Endothelial cell (in vitro differentiated cells): ENCODE data around the gene ACP4. TPM values are rescaled to one million over a fixed set of nuclear protein-coding genes. Genes with fewer than 3 reads are reported as not detected.

Experiments used
- DNase-seq: peaks from one replicate; pipeline ENCODE4 v3.0.0; 2021; ENCODE audit warnings: low spot score
- H3K27ac Mint-ChIP-seq: one replicate; pipeline ENCODE4 v1.8.0; 2021; ENCODE audit warnings: mixed read lengths, inconsistent platforms; ENCODE audit not compliant: unreplicated experiment
- H3K27me3 Mint-ChIP-seq: one replicate; pipeline ENCODE4 v1.8.0; 2021; ENCODE audit warnings: mild to moderate bottlenecking, moderate library complexity, mixed read lengths, inconsistent platforms; ENCODE audit not compliant: unreplicated experiment
- H3K36me3 Mint-ChIP-seq: one replicate; pipeline ENCODE4 v1.8.0; 2021; ENCODE audit warnings: mild to moderate bottlenecking, low read depth, mixed read lengths, inconsistent platforms; ENCODE audit not compliant: unreplicated experiment
- H3K4me1 Mint-ChIP-seq: one replicate; pipeline ENCODE4 v1.8.0; 2021; ENCODE audit warnings: mild to moderate bottlenecking, mixed read lengths, inconsistent platforms; ENCODE audit not compliant: unreplicated experiment
- H3K4me3 Mint-ChIP-seq: one replicate; pipeline ENCODE4 v1.8.0; 2021; ENCODE audit warnings: mild to moderate bottlenecking, mixed read lengths, inconsistent platforms; ENCODE audit not compliant: unreplicated experiment
- H3K9me3 Mint-ChIP-seq: one replicate; pipeline ENCODE4 v1.8.0; 2021; ENCODE audit warnings: mixed read lengths, inconsistent platforms; ENCODE audit not compliant: unreplicated experiment
- total RNA-seq: library from RNA; stranded (reverse); fragmentation: NEBNext Ultra II Directional; extraction: Animal tissue kit (Norgen Biotek cat#: 25700); gene quantifications from one replicate; pipeline ENCODE4 v1.2.1, GENCODE V29; 2021; ENCODE audit not compliant: unreplicated experiment
- TF ChIP-seq, protein P1 (sequence below): fragments of 200-600 bp; sonication (generic); IDR thresholded peaks from one replicate; pipeline ENCODE4 v1.5.0; 2021; ENCODE audit warnings: antibody characterized with exemption; ENCODE audit not compliant: unreplicated experiment

ACP4 gene
- total RNA-seq, 1 donor from 2014 or later = not detected

DNA sequence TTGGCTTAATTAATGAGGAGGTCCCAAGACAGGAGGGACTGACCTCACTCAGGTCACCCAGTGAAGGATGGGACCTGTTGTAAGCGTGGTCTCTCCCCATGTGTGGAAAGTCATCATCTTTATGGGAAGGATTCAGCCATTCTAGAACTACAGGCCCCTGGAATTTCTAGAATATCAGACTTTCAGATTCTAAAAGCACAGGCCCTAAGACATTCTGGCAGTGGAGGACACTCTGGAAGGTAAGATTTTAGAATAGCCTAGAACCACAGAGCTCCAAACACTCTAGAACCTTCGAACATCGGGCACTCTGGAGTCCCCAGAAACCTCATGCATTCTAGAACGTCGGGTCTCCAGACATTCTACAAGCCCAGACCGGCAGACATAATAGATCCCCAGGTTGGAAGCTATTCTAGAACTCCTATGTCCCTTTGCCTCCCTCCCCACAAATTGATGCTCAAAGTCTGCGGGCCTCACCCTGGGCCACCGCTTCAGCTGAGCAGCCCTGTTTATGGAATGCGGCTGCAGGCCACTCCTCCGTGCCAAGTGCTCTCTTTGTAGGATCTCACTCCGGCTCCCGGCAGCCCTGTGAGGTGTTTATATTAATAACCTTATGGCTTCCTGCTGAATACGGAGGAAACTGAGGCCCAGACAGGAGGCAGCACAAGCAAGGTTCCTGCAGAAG lies 45.0 kb downstream of the ACP4 start:
- Mint-ChIP-seq H3K4me3 (peak overlapping the region; percentile 87), H3K4me1 (no peaks in the 10 kb centered on the region), H3K9me3 (no peaks in the 10 kb centered on the region), H3K27ac (no peak overlapping the region), H3K27me3 (peaks cover 13% of the 10 kb centered on the region), H3K36me3 (no peaks in the 10 kb centered on the region)
- TF ChIP-seq, protein P1, sequence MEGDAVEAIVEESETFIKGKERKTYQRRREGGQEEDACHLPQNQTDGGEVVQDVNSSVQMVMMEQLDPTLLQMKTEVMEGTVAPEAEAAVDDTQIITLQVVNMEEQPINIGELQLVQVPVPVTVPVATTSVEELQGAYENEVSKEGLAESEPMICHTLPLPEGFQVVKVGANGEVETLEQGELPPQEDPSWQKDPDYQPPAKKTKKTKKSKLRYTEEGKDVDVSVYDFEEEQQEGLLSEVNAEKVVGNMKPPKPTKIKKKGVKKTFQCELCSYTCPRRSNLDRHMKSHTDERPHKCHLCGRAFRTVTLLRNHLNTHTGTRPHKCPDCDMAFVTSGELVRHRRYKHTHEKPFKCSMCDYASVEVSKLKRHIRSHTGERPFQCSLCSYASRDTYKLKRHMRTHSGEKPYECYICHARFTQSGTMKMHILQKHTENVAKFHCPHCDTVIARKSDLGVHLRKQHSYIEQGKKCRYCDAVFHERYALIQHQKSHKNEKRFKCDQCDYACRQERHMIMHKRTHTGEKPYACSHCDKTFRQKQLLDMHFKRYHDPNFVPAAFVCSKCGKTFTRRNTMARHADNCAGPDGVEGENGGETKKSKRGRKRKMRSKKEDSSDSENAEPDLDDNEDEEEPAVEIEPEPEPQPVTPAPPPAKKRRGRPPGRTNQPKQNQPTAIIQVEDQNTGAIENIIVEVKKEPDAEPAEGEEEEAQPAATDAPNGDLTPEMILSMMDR = no peak
- no peak for DNase-seq

DNA sequence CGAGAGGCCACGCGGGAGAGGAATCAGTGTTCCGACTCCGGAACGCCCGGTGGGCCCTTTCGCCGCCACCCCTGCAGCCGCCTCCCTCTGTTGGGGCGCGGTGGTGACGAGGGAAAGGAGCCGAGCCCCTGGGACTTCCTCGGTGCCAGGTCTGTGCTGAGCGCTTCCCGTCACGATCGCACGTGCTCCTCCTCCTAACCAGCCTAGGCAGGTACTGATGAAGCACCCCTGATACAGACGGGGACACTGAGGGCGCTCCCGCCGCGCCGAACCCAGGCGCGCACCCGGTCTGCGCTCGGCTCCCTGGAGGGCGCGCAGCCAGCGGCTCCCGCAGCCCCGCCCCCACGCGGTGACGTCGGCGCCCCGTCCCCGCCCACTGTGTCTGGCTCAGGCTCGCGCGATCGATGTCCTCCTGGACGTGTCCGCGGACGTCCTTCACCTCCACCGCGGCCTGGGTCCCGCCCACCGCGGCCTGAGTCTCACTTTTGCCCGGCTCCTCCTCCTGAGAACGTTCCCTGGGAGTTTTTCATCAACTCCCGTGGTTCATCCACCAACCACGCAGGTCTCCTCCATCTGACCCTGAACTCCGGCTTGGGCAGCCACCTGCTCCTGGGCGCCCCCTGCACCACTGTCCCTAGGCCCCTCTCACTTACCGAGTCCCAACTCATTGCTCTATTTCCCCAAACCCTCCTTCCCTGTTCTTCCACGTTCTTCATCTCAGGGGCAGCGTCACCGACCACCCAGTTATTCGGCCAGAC lies 45.7 kb downstream of the ACP4 start:
- TF ChIP-seq, protein P1 = no peak
- no peak overlapping the region for H3K27ac Mint-ChIP-seq
- H3K27me3 Mint-ChIP-seq = peaks cover 16% of the 10 kb centered on the region
- H3K4me3 Mint-ChIP-seq = peak overlapping the region; percentile 87
- DNase-seq = peak; percentile 85
- H3K9me3 Mint-ChIP-seq = no peaks in the 10 kb centered on the region
- no peaks in the 10 kb centered on the region for H3K4me1 Mint-ChIP-seq
- H3K36me3 Mint-ChIP-seq = no peaks in the 10 kb centered on the region

GRCh38 chr19:50836543-50837195 lies 46.5 kb downstream of the ACP4 start:
- Mint-ChIP-seq H3K9me3 (no peaks in the 10 kb centered on the region), H3K4me3 (peak overlapping the region; percentile 86), H3K36me3 (no peaks in the 10 kb centered on the region), H3K27ac (no peak overlapping the region), H3K4me1 (no peaks in the 10 kb centered on the region), H3K27me3 (peaks cover 19% of the 10 kb centered on the region)
- no peak for DNase-seq
- TF ChIP-seq, protein P1 = no peak

GRCh38 chr19:50837300-50837699 lies 47.1 kb downstream of the ACP4 start:
- DNase-seq = no peak
- Mint-ChIP-seq H3K4me1 (no peaks in the 10 kb centered on the region), H3K9me3 (no peaks in the 10 kb centered on the region), H3K27ac (no peak overlapping the region), H3K36me3 (no peaks in the 10 kb centered on the region), H3K27me3 (peaks cover 21% of the 10 kb centered on the region), H3K4me3 (peak overlapping the region; percentile 9)
- TF ChIP-seq, protein P1 = no peak
